ENCODE results near the gene SPTY2D1.
"Not testable (repeated sequence)": the region's sequence is repeated elsewhere in the genome, so short reads cannot be mapped to it uniquely, and the experiment has no call there.

The SPTY2D1 gene, protein sequence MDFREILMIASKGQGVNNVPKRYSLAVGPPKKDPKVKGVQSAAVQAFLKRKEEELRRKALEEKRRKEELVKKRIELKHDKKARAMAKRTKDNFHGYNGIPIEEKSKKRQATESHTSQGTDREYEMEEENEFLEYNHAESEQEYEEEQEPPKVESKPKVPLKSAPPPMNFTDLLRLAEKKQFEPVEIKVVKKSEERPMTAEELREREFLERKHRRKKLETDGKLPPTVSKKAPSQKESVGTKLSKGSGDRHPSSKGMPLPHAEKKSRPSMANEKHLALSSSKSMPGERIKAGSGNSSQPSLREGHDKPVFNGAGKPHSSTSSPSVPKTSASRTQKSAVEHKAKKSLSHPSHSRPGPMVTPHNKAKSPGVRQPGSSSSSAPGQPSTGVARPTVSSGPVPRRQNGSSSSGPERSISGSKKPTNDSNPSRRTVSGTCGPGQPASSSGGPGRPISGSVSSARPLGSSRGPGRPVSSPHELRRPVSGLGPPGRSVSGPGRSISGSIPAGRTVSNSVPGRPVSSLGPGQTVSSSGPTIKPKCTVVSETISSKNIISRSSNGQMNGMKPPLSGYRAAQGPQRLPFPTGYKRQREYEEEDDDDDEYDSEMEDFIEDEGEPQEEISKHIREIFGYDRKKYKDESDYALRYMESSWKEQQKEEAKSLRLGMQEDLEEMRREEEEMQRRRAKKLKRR
- long read RNA-seq, donor 1, full-length matches to known transcripts, result 3 of 10 reads
- long read RNA-seq, donor 1, partial matches to known transcripts, result 7 of 10 reads
- long read RNA-seq, donor 1, other reads (novel, unspliced or antisense), result 0 of 10 reads
- long read RNA-seq, donor 2, full-length matches to known transcripts, result 1 of 1 reads
- long read RNA-seq, donor 2, partial matches to known transcripts, result 0 of 1 reads
- long read RNA-seq, donor 2, other reads (novel, unspliced or antisense), result 0 of 1 reads
- long read RNA-seq, donor 3, full-length matches to known transcripts, result 1 of 1 reads
- long read RNA-seq, donor 3, partial matches to known transcripts, result 0 of 1 reads
- long read RNA-seq, donor 3, other reads (novel, unspliced or antisense), result 0 of 1 reads
- long read RNA-seq, donor 4, full-length matches to known transcripts, result 6 of 11 reads
- long read RNA-seq, donor 4, partial matches to known transcripts, result 5 of 11 reads
- long read RNA-seq, donor 4, other reads (novel, unspliced or antisense), result 0 of 11 reads
- long read RNA-seq, donor 5, result 0 reads
- long read RNA-seq, donor 6, partial matches to known transcripts, result 16 of 17 reads
- long read RNA-seq, donor 6, other reads (novel, unspliced or antisense), result 0 of 17 reads
- long read RNA-seq, donor 7, full-length matches to known transcripts, result 3 of 13 reads
- long read RNA-seq, donor 7, partial matches to known transcripts, result 10 of 13 reads
- long read RNA-seq, donor 7, other reads (novel, unspliced or antisense), result 0 of 13 reads
- long read RNA-seq, donor 8, full-length matches to known transcripts, result 2 of 2 reads
- long read RNA-seq, donor 8, partial matches to known transcripts, result 0 of 2 reads
- long read RNA-seq, donor 8, other reads (novel, unspliced or antisense), result 0 of 2 reads

DNA sequence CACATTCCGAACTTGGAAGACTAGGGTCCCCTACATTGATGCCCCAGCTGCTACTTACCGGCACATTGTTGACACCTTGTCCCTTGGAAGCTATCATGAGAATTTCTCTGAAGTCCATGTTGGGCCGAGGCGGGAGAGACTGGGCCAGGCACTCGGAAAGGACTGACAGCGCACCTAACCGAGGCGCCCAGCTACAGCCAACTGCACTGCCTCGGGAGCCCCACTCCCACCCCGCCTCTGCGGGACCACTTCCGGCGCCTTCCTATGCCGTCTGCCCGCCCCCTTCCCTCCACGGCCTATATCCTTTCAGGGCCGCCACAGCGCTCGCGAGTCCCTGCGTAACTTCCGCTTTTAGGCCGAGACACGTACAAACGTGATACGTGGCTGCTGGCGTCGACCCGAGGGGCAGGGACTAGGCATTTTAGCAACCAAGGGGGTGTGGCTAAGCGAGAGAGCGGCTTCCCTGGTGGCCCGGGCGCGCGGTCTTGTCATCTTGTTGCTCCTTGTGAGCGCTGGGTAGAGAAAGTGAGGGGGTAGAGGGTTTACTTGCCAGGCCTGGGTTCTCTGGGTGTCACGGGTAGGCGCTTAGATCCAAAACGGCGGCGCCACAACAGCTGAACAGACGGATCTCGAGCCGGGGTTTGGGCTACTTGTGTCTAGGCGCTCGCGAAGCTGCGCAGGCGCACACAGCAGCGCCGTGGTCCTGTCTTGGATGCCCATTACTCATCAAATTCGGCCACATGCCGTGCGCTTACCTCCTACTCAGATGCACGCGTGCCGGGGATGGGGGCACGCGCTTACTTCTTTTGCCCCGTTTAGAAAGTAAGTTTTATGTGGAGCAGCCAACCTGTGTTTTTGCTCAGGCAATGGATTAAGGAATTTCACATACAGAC is at the start of gene SPTY2D1:
Gene SPTY2D1 (minus strand): TSS at position 203 of the 893 bp plus-strand sequence. CDS start 85 bp downstream, at position 118.
- DNase-seq, result peak; percentile 99

DNA sequence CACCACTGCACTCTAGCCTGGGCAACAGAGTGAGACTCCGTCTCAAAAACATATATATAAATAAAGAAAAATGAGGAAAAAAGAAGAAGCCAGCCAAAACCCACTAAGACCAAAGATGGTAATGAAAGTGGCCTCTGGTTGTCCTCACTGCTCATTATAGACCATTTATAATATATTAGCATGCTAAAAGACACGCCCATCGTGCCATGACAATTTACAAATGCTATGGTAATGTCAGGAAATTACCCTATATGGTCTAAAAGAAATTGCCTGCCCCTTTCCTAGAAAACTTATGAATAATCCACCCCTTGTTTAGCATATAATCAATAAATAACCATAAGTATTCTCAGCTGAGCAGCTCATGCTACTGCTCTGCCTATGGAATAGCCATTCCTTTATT is 48.3 kb upstream of the SPTY2D1 start:
- no peak for DNase-seq

DNA sequence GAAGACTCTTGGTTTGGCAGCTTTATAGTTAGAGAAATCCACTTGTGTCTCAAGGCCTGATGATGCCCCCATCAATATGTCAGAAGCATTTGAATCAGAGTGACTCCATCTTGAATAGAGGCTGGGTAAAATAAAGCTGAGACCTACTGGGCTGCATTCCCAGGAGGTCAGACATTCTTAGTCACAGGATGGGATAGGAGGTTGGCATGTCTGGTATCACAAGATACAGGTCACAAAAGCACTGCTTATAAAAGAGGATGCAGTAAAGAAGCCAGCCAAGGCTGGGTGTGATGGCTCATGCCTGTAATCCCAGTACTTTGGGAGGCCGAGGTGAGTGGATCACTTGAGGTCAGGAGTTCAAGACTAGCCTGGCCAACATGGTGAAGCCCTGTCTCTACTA is 47.8 kb upstream of the SPTY2D1 start:
- DNase-seq, result not testable (repeated sequence)

DNA sequence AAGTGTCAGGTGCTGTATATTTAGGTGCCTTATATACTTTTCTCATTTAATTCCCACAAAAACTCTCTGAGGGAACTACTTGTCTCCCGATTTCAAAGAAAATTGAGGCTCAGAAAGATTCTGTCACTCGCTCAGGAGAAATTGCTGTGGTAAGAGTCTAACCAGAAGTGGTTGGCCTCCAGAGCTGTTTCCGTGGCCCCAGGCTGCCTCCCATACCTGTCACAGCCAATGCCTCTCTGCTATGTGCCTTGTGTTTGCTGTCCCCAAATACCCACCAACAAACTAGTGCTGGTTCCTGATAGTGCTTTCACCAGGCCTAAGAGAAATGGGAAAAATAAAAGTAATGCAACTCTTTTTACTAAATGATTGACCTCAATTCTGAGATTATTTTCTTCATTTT is 43.4 kb upstream of the SPTY2D1 start:
- DNase-seq, result no peak

DNA sequence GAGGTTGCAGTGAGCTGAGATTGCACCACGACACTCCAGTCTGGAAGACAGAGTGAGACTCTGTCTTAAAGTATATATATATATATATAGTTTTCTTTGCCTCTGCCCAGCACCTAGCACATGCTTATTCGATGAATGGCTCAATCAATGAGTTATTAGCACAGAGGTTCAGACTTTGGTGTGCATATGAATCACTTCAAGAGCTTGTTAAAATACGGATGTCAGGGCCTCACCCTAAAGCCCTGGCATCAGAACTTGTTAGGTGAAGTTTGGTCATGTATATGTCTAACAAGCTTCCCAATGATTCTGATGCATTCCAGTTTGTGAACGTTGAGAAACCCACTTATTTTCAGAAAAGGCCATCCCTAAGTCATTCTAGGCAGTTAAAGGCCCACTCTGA is 42.7 kb upstream of the SPTY2D1 start:
- no peak for DNase-seq

DNA sequence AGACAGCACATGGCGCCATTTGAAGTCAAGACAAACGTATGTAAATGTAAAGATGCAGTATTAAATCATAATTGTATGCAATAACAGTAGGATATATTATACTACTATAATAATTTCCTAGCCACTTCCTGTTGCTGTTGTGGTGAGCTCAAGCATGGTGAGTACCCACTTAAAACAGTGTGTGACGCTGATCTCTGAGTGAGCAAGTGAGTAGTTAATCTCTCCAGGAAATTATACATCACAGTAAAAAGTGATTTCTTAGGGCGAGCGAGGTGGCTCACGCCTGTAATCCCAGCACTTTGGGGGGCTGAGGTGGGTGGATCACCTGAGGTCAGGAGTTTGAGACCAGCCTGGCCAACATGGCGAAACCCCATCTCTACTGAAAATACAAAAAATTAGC is 38.1 kb upstream of the SPTY2D1 start:
- not testable (repeated sequence) for DNase-seq

DNA sequence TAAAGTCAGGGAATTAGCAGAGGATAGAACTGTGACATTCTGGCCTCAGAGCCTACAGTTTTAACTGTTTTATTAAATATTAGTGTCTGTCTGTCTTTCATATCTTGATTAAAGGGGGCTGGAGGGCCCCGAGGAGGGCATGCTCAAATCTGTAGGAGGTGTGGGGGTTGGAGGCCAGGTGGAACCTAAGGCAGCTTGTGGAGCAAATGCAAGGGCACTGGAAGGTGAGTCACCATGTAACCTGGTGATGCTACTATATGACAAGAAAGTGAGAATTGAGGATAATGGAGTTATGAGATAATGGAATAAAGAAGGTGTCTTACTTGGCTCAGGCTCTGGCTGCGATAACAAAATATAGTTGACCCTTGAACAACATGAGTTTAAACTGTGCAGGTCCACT is 37.1 kb upstream of the SPTY2D1 start:
- DNase-seq, result no peak

DNA sequence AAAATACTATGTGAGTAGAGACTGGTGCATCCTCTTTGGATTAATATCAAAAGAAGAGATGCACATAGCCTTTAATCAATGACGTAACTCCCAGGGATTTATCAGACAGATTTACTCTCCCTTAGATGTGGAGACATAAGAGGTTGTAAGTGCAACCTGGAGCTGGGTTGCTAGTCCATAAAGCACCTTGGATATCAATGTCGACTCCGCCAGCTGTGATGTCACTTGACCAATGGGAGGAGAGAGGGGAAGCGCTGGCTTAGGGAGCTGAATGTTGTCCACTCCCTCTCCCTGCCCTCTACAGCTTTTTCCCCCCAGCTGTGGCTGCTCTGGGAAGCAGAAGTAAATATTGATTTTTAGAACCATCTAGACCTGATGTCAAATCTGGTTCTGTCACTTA is 35.6 kb upstream of the SPTY2D1 start:
- DNase-seq, result no peak

DNA sequence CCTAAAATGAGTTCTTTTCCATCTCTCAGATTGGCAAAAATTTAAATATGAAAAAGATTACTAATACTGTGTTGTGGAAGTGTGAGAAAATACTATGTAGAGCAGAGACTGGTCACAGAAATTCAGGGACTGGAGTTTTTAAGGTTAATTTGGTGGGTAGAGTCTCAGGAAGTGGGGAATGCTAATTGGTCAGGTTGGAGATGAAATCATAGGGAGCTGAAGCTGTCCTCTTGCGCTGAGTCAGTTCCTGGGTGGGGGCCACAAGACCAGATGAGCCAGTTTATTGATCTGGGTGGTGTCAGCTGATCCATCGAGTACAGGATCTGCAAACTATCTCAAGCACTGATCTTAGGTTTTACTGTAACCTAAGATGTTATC is 35.1 kb upstream of the SPTY2D1 start:
- DNase-seq, result no peak

DNA sequence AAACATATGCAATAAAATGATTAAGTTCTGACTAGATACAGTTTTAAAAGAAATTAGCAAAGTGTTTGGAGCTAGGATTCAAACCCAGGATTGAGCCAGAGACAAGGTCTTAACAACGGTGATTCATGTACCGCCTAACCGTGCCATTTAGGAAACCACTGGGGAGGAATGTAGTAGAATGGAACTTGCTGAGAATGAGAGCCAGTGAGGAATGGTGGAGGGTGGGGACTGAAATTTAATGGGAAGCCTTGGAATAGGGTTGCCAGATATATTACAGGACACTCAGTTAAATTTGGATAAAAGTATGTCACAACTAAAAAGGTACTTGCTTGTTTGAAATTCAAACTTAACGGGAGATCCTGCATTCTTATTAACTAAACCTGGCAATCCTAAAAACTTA is 34.0 kb upstream of the SPTY2D1 start:
- DNase-seq, result no peak

DNA sequence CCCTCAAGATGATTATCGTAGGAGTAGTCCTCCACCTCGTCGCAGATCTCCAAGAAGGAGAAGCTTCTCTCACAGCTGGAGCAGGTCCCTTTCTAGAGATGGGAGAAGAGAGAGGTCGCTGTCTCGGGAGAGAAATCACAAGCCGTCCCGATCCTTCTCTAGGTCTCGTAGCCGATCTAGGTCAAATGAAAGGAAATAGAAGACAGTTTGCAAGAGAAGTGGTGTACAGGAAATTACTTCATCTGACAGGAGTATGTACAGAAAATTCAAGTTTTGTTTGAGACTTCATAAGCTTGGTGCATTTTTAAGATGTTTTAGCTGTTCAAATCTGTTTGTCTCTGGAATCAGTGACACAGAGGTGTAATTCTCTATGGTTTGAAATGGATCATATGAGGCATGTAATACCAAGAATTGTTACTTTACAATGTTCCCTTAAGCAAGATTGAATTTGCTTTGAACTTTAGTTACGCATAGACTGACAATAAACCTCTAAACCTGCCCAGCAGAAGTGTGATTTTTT is 31.3 kb upstream of the SPTY2D1 start:
- not testable (repeated sequence) for DNase-seq

DNA sequence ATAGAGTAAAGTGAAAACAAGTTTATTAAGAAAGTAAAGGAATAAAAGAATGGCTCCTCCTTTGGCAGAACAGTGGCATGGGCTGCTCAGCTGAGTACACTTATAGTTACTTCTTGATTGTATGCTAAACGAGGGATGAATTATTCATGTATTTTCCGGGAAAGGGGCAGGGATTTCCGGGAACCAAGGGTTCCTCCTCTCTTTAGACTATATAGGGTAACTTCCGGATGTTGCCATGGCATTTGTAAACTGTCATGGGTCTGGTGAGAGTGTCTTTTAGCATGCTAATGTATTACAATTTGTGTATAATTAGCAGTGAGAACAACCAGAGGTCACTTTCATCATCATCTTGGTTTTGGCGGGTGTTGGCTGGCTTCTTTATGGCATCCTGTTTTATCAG is 23.5 kb upstream of the SPTY2D1 start:
- DNase-seq, result no peak

DNA sequence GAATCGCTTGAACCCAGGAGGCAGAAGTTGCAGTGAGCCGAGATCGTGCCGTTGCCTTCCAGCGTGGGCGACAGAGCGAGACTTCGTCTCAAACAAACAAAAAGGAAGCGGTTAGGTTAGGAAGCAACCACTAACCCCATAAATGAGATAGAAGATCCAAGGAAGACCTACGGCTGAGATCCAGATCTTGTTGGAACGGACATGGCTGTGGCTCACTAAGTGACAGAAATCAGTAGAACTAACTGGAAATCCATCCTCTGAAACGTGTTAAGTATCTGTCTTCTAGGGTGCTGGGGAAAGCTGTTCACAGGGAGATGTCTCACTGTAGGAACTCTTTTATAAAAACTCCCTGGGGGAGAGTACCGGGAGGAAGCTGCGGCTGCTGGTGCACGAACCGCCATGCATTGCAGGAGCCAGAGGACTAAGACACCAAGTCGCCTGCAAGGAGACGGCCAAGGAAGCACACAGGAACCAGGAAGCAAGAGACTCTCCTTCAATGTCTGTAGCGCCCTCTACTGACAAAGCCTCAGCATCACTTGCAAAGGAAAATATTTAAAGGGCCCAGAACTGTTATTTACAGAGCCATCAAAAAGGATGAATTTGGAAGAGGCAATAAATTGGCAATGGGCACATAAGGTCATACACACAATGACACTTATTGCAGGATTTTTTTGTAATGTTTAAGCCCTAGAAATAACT is 16.9 kb upstream of the SPTY2D1 start:
- DNase-seq, result no peak

DNA sequence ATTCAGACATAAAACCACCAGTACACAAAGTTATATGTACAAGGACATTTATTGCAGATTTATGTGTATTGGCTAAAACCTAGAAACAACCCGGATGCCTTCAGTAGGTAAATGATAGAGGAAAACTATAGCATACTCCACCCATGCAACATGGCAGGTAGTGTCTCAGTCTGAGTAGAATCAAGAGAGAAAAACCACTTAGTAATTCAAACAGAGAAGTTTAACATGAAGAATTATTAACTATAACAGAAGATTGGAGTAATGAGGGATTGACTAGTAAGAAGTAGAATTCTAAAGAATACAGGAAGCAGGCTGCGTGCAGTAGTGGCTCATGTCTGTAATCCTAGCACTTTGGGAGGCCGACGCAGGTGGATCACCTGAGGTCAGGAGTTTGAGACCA is 16.2 kb upstream of the SPTY2D1 start:
- DNase-seq, result no peak

DNA sequence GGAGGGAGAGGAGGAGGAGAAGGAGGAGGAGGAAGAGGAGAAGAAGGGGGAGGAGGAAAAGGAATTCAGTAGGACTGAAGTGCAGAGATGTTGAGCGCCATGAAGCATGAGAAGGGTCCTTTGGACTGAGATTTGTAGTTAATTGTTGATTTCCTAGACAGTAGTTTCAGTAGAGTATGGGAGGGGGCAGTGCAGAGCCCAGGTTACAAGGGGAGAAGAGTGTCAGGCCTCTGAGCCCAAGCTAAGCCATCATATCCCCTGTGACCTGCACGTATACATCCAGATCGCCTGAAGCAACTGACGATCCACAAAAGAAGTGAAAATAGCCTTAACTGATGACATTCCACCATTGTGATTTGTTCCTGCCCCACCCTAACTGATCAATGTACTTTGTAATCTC is 8.9 kb upstream of the SPTY2D1 start:
- DNase-seq, result not testable (repeated sequence)

DNA sequence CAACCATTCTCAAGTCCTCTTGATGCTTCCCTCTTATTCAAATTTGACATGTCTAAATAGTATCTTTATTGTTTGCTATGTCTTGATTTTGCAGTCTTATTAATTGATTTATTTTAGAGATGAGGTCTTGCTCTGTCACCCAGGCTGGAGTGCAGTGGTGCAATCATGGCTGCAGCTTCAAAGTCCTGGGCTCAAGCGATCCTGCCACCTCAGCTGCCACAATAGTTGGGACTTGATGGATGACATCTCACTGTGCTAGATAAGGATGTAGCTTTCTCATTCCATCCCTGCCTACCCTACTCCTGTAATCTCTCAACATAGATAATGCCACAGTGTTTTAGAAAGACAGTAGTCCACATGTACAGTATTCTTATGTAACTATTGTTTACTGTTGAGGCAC is 7.5 kb upstream of the SPTY2D1 start:
- no peak for DNase-seq

DNA sequence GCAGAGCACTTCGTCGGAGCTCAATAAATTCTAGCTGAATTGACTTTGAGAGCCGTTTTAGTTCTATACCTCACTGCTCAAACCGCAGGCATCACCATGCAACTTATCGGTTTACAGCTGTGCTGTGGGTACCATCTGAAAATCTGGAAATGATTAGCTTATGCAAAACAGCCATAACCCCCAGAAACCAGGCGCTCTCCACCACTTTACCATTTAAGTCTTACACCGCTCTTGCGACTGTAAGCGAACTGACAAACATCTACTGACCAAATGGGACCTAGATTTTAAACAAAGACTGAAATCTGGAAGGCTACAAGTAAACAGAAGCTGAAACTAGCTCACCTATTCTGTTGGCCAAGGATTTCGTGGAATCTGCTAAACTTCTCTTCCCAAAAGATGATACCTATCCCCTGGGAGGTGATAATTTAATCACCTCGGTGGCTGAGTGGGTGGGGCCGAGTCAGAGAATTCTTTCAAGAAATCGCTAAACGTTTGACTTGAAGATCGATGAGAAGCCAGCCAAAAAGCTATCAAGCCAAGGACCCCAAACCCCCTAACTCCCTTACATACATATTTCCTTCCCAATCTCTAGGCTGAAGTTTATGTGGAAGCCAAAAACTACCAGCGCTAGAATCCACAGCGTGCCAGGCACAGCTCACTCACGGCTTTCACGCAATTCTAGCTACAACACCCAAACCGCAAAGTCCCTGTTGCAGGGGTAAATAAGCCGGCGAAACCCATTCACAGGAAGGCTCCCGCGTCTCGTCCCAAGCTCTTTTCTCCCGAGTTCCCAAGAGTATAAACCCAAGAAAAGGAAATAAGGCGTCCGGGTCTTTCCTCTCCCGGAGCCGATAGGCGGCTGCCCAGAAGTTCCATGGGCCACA is 644 bp downstream of the SPTY2D1 start:
- DNase-seq, result no peak

DNA sequence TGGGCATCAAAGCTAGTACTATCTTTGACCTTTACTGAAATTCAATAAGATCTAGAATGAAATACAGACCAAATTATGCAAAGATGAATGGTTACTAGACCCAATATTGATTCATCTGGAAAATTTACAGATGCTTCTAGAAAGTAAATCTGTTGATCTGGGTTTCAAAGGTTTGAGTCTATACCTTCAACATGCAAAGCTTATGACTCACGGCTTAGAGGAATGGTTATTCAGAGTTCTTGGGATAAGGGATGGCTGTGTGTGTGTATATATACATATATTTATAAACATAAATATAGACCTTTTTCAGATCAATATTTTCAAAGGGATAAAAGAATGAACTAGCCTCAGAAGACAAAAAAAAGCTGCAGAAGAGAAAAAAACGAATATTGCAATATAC is 1.3 kb downstream of the SPTY2D1 start:
- DNase-seq, result no peak

DNA sequence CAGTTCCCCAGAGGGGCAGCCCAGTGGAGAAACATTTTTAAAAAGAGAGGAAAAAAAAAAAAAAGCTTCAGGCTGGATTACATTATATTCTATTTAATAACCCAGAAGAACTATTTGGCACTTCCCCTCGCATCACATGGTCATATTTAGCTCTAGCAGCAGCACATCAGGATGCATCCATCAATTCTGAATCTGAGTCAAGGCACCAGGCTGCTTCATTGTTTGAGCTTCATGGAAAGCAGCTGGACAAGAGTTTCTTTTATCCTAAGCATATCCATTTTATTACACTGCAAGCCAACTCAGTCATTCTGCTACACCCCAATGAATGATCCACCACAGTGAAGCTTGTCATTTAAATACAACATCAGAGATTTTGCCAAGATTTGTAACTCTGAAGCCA is 10.0 kb downstream of the SPTY2D1 start:
- DNase-seq, result no peak

Data from right kidney (tissue), 9 donors.